Naive thymus-derived CD8-positive, alpha-beta T cell (primary cell): ENCODE measurements around the gene ITSN1. TPM values are rescaled to one million over a fixed set of nuclear protein-coding genes. Genes with fewer than 3 reads are reported as not detected.

Source experiments
- ATAC-seq, 2 donors: fragments of 150-1000 bp; cut with Tn5 transposase in 1 of 2; sonication (Bioruptor Pico), chemical (Tn5 transposase) in 1 of 2; 1 replicate in 1 of 2; 2 replicates in 1 of 2; pipeline ENCODE4 v1.10.0; 2021; ENCODE audit warnings: mild to moderate bottlenecking in 2 of 2, moderate library complexity in 2 of 2
- POLR2A ChIA-PET: fragments of 350-600 bp; sonication (Branson Sonifier 250); formaldehyde crosslinking; loops from one replicate; lab custom pipeline; 2021; ENCODE audit warnings: antibody characterized with exemption; lab: Charles Lee
- DNase-seq, 10 donors: peaks; one replicate each; pipeline versions ENCODE4 v3.0.0 to v3.0.0-alpha.2; 2020 to 2022
- H3K27ac Mint-ChIP-seq, 10 donors: one replicate each; pipeline ENCODE4 v1.8.0; 2020 to 2022; ENCODE audit warnings: mild to moderate bottlenecking in 10 of 10, mixed read lengths in 10 of 10, moderate library complexity in 4 of 10, inconsistent platforms in 1 of 10
- H3K27me3 Mint-ChIP-seq, 5 donors: one replicate each; pipeline ENCODE4 v1.8.0; 2021 to 2022; ENCODE audit warnings: mixed read lengths in 5 of 5
- H3K36me3 Mint-ChIP-seq, 3 donors: one replicate each; pipeline ENCODE4 v1.8.0; 2020 to 2022; ENCODE audit warnings: mixed read lengths in 3 of 3, mild to moderate bottlenecking in 2 of 3, inconsistent platforms in 1 of 3
- H3K4me1 Mint-ChIP-seq, 4 donors: one replicate each; pipeline ENCODE4 v1.8.0; 2021 to 2022; ENCODE audit warnings: mixed read lengths in 4 of 4
- H3K4me3 Mint-ChIP-seq, 10 donors: one replicate each; pipeline ENCODE4 v1.8.0; 2020 to 2022; ENCODE audit warnings: mild to moderate bottlenecking in 10 of 10, mixed read lengths in 10 of 10, moderate library complexity in 6 of 10, inconsistent platforms in 1 of 10
- H3K9me3 Mint-ChIP-seq, 9 donors: one replicate each; pipeline ENCODE4 v1.8.0; 2020 to 2022; ENCODE audit warnings: mixed read lengths in 9 of 9, mild to moderate bottlenecking in 3 of 9, inconsistent platforms in 1 of 9, moderate library complexity in 1 of 9
- polyA plus RNA-seq, 3 donors: library from polyadenylated mRNA; unstranded; fragments of 300-500 nt; fragmentation: Illumina TruSeq; gene quantifications; one replicate each; pipeline ENCODE4 v1.2.3, GENCODE V29; 2021
- total RNA-seq, 8 experiments: library from RNA in 2 of 8; stranded (reverse) in 2 of 8; gene quantifications; one replicate each; pipeline ENCODE4 v1.2.3 and lab custom pipeline; 2021 to 2026

ITSN1 gene
- total and polyA plus RNA-seq, 5 experiments from 2014 or later: 0.15 to 4.3 (median 0.88) TPM

- Mint-ChIP-seq H3K36me3 (peaks cover 0 to 5% (median 3%) of the 10 kb centered on the region in 3 donors), H3K9me3 (no peaks in the 10 kb centered on the region), H3K4me3 (no peak overlapping the region), H3K4me1 (no peaks in the 10 kb centered on the region), H3K27me3 (no peaks in the 10 kb centered on the region), H3K27ac (no peak overlapping the region)
- DNase-seq: no peak
- ATAC-seq: no peak
- POLR2A ChIA-PET: interaction anchor here (0.8 kb wide), 1 partner anchor 34 kb away, joined by 3 read pairs; no protein-coding TSS in a partner anchor
These were observed 157.2 kb downstream of the ITSN1 start for GRCh38 chr21:33799378-33800090.

GRCh38 chr21:33800753-33801423 lies 158.6 kb downstream of the ITSN1 start:
- POLR2A ChIA-PET: no interaction called here
- ATAC-seq (no peak), DNase-seq (no peak)
- Mint-ChIP-seq H3K4me1 (no peaks in the 10 kb centered on the region), H3K9me3 (no peaks in the 10 kb centered on the region), H3K27ac (no peak overlapping the region), H3K4me3 (no peak overlapping the region), H3K27me3 (no peaks in the 10 kb centered on the region), H3K36me3 (peaks cover 0 to 5% (median 3%) of the 10 kb centered on the region in 3 donors)

- DNase-seq: no peak
- H3K9me3 Mint-ChIP-seq: no peaks in the 10 kb centered on the region
- H3K4me1 Mint-ChIP-seq: no peaks in the 10 kb centered on the region
- no peak overlapping the region for H3K27ac Mint-ChIP-seq
- H3K36me3 Mint-ChIP-seq: peaks cover 0 to 5% (median 3%) of the 10 kb centered on the region in 3 donors
- H3K4me3 Mint-ChIP-seq: no peak overlapping the region
- ATAC-seq: no peak
- H3K27me3 Mint-ChIP-seq: no peaks in the 10 kb centered on the region
- POLR2A ChIA-PET: no interaction called here
These were observed 159.4 kb downstream of the ITSN1 start for GRCh38 chr21:33801424-33802405.

GRCh38 chr21:33802481-33802880 lies 160.2 kb downstream of the ITSN1 start:
- ATAC-seq: no peak
- Mint-ChIP-seq H3K27me3 (no peaks in the 10 kb centered on the region), H3K27ac (no peak overlapping the region), H3K36me3 (peaks cover 0 to 3% (median 2%) of the 10 kb centered on the region in 3 donors), H3K4me3 (no peak overlapping the region), H3K4me1 (no peaks in the 10 kb centered on the region), H3K9me3 (no peaks in the 10 kb centered on the region)
- DNase-seq: no peak
- POLR2A ChIA-PET: no interaction called here

- peak overlapping the region in 1 of 10 donors; percentile 10 for H3K27ac Mint-ChIP-seq
- no peaks in the 10 kb centered on the region for H3K27me3 Mint-ChIP-seq
- ATAC-seq: no peak
- POLR2A ChIA-PET: no interaction called here
- H3K36me3 Mint-ChIP-seq: no peaks in the 10 kb centered on the region
- H3K9me3 Mint-ChIP-seq: no peaks in the 10 kb centered on the region
- DNase-seq: no peak
- no peak overlapping the region for H3K4me3 Mint-ChIP-seq
- H3K4me1 Mint-ChIP-seq: peaks cover 0 to 3% (median 0%) of the 10 kb centered on the region in 4 donors
These were observed 166.5 kb downstream of the ITSN1 start for GRCh38 chr21:33808715-33809367.

- no peaks in the 10 kb centered on the region for H3K9me3 Mint-ChIP-seq
- peaks cover 0 to 3% (median under 1%) of the 10 kb centered on the region in 4 donors for H3K4me1 Mint-ChIP-seq
- H3K27ac Mint-ChIP-seq: no peak overlapping the region
- no peak overlapping the region for H3K4me3 Mint-ChIP-seq
- POLR2A ChIA-PET: no interaction called here
- DNase-seq: no peak
- no peaks in the 10 kb centered on the region for H3K27me3 Mint-ChIP-seq
- peaks cover 0 to 3% (median 0%) of the 10 kb centered on the region in 3 donors for H3K36me3 Mint-ChIP-seq
- no peak for ATAC-seq
These were observed 168.5 kb downstream of the ITSN1 start for GRCh38 chr21:33810766-33811165.

- POLR2A ChIA-PET: no interaction called here
- H3K27ac Mint-ChIP-seq: no peak overlapping the region
- peaks cover 0 to 3% (median 0%) of the 10 kb centered on the region in 3 donors for H3K36me3 Mint-ChIP-seq
- no peaks in the 10 kb centered on the region for H3K27me3 Mint-ChIP-seq
- H3K4me1 Mint-ChIP-seq: peaks cover 0 to 3% (median under 1%) of the 10 kb centered on the region in 4 donors
- H3K4me3 Mint-ChIP-seq: no peak overlapping the region
- DNase-seq: no peak
- no peak for ATAC-seq
- no peaks in the 10 kb centered on the region for H3K9me3 Mint-ChIP-seq
These were observed 169.1 kb downstream of the ITSN1 start for GRCh38 chr21:33811167-33812010.

- ATAC-seq (no peak), DNase-seq (no peak)
- Mint-ChIP-seq H3K4me1 (peaks cover 0 to 3% (median under 1%) of the 10 kb centered on the region in 4 donors), H3K27me3 (no peaks in the 10 kb centered on the region), H3K36me3 (peaks cover 0 to 7% (median 0%) of the 10 kb centered on the region in 3 donors), H3K9me3 (no peaks in the 10 kb centered on the region), H3K4me3 (no peak overlapping the region), H3K27ac (no peak overlapping the region)
- POLR2A ChIA-PET: no interaction called here
These were observed 171.6 kb downstream of the ITSN1 start for GRCh38 chr21:33813832-33814365.

GRCh38 chr21:33815143-33815707 lies 172.9 kb downstream of the ITSN1 start:
- peaks cover 0 to 3% (median under 1%) of the 10 kb centered on the region in 4 donors for H3K4me1 Mint-ChIP-seq
- H3K4me3 Mint-ChIP-seq: no peak overlapping the region
- ATAC-seq: no peak
- no peaks in the 10 kb centered on the region for H3K27me3 Mint-ChIP-seq
- POLR2A ChIA-PET: no interaction called here
- H3K36me3 Mint-ChIP-seq: peaks cover 0 to 7% (median 0%) of the 10 kb centered on the region in 3 donors
- no peaks in the 10 kb centered on the region for H3K9me3 Mint-ChIP-seq
- H3K27ac Mint-ChIP-seq: no peak overlapping the region
- no peak for DNase-seq

- H3K4me3 Mint-ChIP-seq: no peak overlapping the region
- H3K27ac Mint-ChIP-seq: no peak overlapping the region
- H3K27me3 Mint-ChIP-seq: no peaks in the 10 kb centered on the region
- POLR2A ChIA-PET: no interaction called here
- no peaks in the 10 kb centered on the region for H3K9me3 Mint-ChIP-seq
- DNase-seq: no peak
- H3K4me1 Mint-ChIP-seq: peaks cover 0 to 3% (median under 1%) of the 10 kb centered on the region in 4 donors
- H3K36me3 Mint-ChIP-seq: peaks cover 0 to 7% (median 0%) of the 10 kb centered on the region in 3 donors
- no peak for ATAC-seq
These were observed 173.9 kb downstream of the ITSN1 start for GRCh38 chr21:33816174-33816573.

- Mint-ChIP-seq H3K9me3 (no peaks in the 10 kb centered on the region), H3K4me3 (no peak overlapping the region), H3K27ac (no peak overlapping the region), H3K36me3 (peaks cover 0 to 7% (median 0%) of the 10 kb centered on the region in 3 donors), H3K4me1 (peaks cover 0 to 2% (median 0%) of the 10 kb centered on the region in 4 donors), H3K27me3 (no peaks in the 10 kb centered on the region)
- ATAC-seq: no peak
- no peak for DNase-seq
- POLR2A ChIA-PET: no interaction called here
These were observed 174.8 kb downstream of the ITSN1 start for GRCh38 chr21:33817138-33817537.
